ENCODE results near the gene WDR48.

Gene WDR48

DNA sequence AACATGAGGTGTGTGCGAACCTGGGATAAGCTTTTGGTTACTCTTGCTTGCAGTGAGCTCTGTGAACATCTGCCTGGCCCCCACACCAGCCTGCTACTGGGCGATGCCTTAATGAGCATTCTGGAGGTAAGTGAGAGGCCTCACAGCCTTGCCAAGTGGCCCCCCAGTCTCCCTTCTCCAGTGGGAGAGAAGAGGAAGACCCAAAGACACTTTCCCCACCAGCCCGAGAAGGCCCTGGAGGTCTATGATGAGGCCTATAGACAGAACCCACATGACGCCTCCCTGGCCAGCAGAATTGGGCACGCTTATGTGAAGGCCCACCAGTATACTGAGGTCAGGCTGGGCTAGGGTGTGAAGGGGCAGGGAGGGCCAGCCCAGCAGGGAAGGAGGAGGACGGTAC lies 78.2 kb downstream of the WDR48 start:
- WGBS, 2 experiments = 92 to 93% methylated on average over 6 of the region's 6 CpGs
- Histone ChIP-seq H3K4me3 (ENCODE audit: insufficient read depth, low read depth, low read length) (no peak overlapping the region), H3K27me3 (ENCODE audit: control insufficient read depth, insufficient read depth, low read length, poor library complexity, severe bottlenecking) (no peaks in the 10 kb centered on the region), H3K27ac (ENCODE audit: insufficient read depth, low read depth, low read length, poor library complexity, severe bottlenecking) (no peak overlapping the region), H3K36me3 (ENCODE audit: control insufficient read depth, insufficient read depth, low read length) (no peaks in the 10 kb centered on the region), H3K4me1 (ENCODE audit: control insufficient read depth, insufficient read depth, low read length) (no peaks in the 10 kb centered on the region), H3K9me3 (ENCODE audit: control insufficient read depth, low read length) (no peaks in the 10 kb centered on the region)

DNA sequence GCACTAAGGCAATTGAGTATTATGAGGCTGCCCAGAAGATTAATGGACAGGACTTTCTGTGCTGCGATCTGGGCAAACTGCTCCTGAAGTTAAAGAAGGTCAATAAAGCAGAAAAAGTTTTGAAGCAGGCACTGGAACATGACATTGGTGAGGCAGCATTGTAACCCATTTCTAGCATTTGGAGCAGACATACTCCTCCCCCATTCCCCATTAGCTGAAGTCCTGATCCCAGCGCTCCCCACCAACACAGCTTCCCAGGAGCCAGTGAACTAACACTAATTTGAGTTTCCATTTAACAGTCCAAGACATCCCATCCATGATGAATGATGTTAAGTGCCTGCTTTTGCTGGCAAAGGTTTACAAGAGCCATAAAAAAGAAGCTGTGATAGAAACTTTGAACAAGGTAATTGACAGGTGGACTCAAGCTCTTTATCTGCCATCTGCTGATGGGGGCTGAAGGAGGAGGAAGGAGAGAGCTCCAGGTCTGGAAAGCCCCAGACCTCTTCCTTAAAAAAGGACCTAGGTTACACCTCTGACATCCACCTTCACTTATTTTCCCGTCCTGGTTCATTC lies 79.0 kb downstream of the WDR48 start:
- H3K4me1 ChIP-seq (ENCODE audit: control insufficient read depth, insufficient read depth, low read length) = no peaks in the 10 kb centered on the region
- H3K27ac ChIP-seq (ENCODE audit: insufficient read depth, low read depth, low read length, poor library complexity, severe bottlenecking) = no peak overlapping the region
- no peaks in the 10 kb centered on the region for H3K27me3 ChIP-seq (ENCODE audit: control insufficient read depth, insufficient read depth, low read length, poor library complexity, severe bottlenecking)
- no peak overlapping the region for H3K4me3 ChIP-seq (ENCODE audit: insufficient read depth, low read depth, low read length)
- H3K36me3 ChIP-seq (ENCODE audit: control insufficient read depth, insufficient read depth, low read length) = no peaks in the 10 kb centered on the region
- no peaks in the 10 kb centered on the region for H3K9me3 ChIP-seq (ENCODE audit: control insufficient read depth, low read length)
- 76 to 92% methylated on average over 3 of the region's 3 CpGs for WGBS, 2 experiments

DNA sequence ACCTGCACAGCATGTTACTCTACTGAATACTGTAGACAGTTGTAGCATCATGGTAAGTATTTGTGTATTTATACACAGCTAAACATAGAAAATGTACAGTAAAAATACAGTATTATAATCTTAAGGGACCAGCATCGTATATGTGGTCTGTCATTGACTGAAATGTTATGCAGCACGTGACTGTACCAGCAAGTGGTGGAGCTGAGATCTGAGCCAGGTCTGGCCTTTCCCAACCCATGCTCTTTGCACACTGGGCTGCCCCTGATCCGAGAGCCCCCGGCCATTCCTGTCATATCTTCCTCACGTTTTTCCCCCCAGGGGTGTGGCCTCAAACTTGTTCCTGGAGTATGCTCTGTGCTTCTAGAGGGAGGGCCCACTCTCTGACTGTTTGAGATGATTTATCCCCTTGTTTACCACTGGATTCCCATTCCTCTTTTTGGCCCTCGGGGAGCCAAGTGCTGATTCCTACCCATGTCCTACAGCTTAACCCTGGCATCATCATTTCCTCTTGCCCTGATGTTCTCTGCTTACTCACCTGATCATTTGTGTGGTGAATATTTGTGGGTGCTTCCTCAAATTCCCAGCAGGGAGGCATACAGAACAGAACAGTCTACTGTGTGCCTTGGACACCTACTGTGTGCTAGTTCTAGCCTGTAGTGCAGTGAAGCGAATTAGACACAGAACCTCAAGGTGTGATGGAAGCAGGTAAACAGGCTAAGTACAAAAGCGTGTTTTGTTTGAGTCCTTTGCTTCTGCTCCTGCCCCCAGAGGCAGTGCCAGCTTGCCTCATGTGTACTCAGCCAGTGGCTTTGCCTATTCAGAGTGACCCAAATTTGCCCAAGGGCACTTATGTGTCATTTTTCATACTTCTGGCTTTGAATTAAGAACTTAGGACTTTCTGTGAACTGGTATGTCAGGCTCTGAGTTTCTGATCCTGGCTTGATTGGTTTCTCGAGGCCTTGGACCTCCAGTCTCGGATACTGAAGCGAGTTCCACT lies 80.6 kb downstream of the WDR48 start:
- 88 to 91% methylated on average over 11 of the region's 11 CpGs for WGBS, 2 experiments
- H3K27me3 ChIP-seq (ENCODE audit: control insufficient read depth, insufficient read depth, low read length, poor library complexity, severe bottlenecking) = no peaks in the 10 kb centered on the region
- no peaks in the 10 kb centered on the region for H3K36me3 ChIP-seq (ENCODE audit: control insufficient read depth, insufficient read depth, low read length)
- H3K9me3 ChIP-seq (ENCODE audit: control insufficient read depth, low read length) = no peaks in the 10 kb centered on the region
- H3K4me3 ChIP-seq (ENCODE audit: insufficient read depth, low read depth, low read length) = no peak overlapping the region
- no peak overlapping the region for H3K27ac ChIP-seq (ENCODE audit: insufficient read depth, low read depth, low read length, poor library complexity, severe bottlenecking)
- H3K4me1 ChIP-seq (ENCODE audit: control insufficient read depth, insufficient read depth, low read length) = no peaks in the 10 kb centered on the region

DNA sequence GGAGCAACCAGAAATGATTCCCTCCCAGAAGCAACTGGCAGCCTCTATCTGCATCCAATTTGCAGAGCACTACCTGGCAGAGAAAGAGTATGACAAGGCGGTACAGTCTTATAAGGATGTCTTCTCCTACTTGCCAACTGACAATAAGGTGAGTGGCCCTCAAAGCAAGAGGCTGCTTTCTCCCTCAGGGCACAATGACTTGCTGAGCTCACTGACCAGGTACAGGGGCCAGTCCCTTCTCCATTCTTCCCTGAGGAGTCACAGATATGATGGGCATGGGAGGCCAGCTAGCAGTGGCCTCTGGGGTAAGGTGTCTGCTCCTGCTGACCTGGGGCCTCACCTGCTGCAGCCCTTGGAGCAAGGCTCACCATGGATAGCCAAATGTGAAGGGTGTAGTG lies 81.3 kb downstream of the WDR48 start:
- Histone ChIP-seq H3K9me3 (ENCODE audit: control insufficient read depth, low read length) (no peaks in the 10 kb centered on the region), H3K4me1 (ENCODE audit: control insufficient read depth, insufficient read depth, low read length) (no peaks in the 10 kb centered on the region), H3K4me3 (ENCODE audit: insufficient read depth, low read depth, low read length) (no peak overlapping the region), H3K27me3 (ENCODE audit: control insufficient read depth, insufficient read depth, low read length, poor library complexity, severe bottlenecking) (no peaks in the 10 kb centered on the region), H3K36me3 (ENCODE audit: control insufficient read depth, insufficient read depth, low read length) (no peaks in the 10 kb centered on the region), H3K27ac (ENCODE audit: insufficient read depth, low read depth, low read length, poor library complexity, severe bottlenecking) (no peak overlapping the region)
- WGBS, 2 experiments = 94 to 100% methylated on average over 1 of the region's 1 CpG

DNA sequence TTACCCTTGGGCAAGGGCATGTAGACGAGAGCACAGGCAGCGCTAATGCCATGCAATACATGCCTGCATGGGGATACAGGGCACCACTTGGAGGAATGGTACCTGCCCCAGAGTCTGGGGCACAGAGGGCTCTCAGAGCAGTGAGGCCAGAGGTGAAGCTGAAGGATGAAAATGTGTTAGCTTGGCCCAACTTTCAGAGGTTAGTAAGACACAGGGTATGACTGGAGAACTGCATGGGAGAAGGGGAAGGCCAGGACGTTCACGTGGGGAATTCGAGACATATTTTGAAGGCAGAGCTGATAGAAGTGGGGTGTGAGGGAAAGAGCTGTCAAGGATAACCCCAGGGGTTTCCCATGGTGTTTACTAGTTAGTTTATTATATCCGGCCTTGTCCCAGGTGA lies 82.0 kb downstream of the WDR48 start:
- 76 to 77% methylated on average over 6 of the region's 6 CpGs for WGBS, 2 experiments
- Histone ChIP-seq H3K27ac (ENCODE audit: insufficient read depth, low read depth, low read length, poor library complexity, severe bottlenecking) (no peak overlapping the region), H3K36me3 (ENCODE audit: control insufficient read depth, insufficient read depth, low read length) (no peaks in the 10 kb centered on the region), H3K27me3 (ENCODE audit: control insufficient read depth, insufficient read depth, low read length, poor library complexity, severe bottlenecking) (no peaks in the 10 kb centered on the region), H3K4me3 (ENCODE audit: insufficient read depth, low read depth, low read length) (no peak overlapping the region), H3K4me1 (ENCODE audit: control insufficient read depth, insufficient read depth, low read length) (no peaks in the 10 kb centered on the region), H3K9me3 (ENCODE audit: control insufficient read depth, low read length) (no peaks in the 10 kb centered on the region)

DNA sequence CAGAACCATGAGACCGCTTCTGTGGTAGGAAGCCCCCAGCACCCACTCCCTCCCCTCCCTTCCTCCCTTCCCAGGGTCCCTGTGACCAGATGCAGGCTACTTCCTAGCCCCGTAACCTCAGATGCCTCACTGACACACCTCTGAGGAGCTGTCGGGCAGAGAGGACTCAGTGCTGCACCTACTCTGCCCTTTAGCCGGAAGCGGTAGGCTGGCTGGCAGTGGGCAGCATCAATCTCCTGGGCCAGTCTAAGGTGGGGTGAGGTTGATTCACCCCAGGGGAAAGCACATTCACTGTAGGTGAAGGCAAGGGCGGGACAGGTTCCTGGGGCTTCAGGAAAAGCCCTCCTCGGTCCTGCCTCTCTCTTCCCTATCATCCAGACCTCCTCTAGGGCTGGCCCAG lies 82.5 kb downstream of the WDR48 start:
- 83 to 88% methylated on average over 7 of the region's 7 CpGs for WGBS, 2 experiments
- Histone ChIP-seq H3K27ac (ENCODE audit: insufficient read depth, low read depth, low read length, poor library complexity, severe bottlenecking) (no peak overlapping the region), H3K9me3 (ENCODE audit: control insufficient read depth, low read length) (no peaks in the 10 kb centered on the region), H3K36me3 (ENCODE audit: control insufficient read depth, insufficient read depth, low read length) (no peaks in the 10 kb centered on the region), H3K27me3 (ENCODE audit: control insufficient read depth, insufficient read depth, low read length, poor library complexity, severe bottlenecking) (no peaks in the 10 kb centered on the region), H3K4me3 (ENCODE audit: insufficient read depth, low read depth, low read length) (no peak overlapping the region), H3K4me1 (ENCODE audit: control insufficient read depth, insufficient read depth, low read length) (no peaks in the 10 kb centered on the region)

DNA sequence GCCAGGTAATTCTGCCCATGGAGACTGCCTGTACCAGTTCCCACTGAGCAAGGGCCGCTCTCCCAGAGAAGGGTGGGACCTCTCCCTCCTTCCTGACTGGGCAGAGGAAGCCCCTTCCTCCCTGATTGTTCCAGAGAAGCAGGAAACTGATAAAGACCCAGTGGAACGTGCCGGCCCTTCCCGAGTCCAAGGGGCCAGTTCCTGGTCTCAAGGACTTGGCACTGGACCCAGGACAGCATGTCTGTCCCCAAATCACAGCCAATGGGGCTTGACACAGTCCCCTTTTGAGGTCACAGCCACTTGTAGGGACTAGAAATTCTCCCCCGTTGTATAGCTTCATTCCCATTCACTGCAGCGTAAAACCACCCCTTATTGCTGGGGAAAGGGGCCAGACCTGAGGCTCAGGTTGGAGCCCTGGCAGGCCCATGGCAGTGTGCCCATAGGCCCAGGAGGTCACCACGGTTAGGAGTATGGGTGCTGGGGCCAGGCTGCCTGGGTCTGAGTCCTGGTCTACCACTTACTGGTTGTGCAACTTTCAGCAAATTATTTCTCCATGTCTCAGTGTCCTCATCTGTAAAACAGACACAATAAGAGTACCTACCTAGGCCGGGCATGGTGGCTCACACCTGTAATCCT lies 83.5 kb downstream of the WDR48 start:
- 93% methylated on average over 8 of the region's 8 CpGs for WGBS, 2 experiments
- no peak overlapping the region for H3K27ac ChIP-seq (ENCODE audit: insufficient read depth, low read depth, low read length, poor library complexity, severe bottlenecking)
- H3K4me3 ChIP-seq (ENCODE audit: insufficient read depth, low read depth, low read length) = no peak overlapping the region
- H3K27me3 ChIP-seq (ENCODE audit: control insufficient read depth, insufficient read depth, low read length, poor library complexity, severe bottlenecking) = no peaks in the 10 kb centered on the region
- no peaks in the 10 kb centered on the region for H3K36me3 ChIP-seq (ENCODE audit: control insufficient read depth, insufficient read depth, low read length)
- no peaks in the 10 kb centered on the region for H3K4me1 ChIP-seq (ENCODE audit: control insufficient read depth, insufficient read depth, low read length)
- no peaks in the 10 kb centered on the region for H3K9me3 ChIP-seq (ENCODE audit: control insufficient read depth, low read length)

DNA sequence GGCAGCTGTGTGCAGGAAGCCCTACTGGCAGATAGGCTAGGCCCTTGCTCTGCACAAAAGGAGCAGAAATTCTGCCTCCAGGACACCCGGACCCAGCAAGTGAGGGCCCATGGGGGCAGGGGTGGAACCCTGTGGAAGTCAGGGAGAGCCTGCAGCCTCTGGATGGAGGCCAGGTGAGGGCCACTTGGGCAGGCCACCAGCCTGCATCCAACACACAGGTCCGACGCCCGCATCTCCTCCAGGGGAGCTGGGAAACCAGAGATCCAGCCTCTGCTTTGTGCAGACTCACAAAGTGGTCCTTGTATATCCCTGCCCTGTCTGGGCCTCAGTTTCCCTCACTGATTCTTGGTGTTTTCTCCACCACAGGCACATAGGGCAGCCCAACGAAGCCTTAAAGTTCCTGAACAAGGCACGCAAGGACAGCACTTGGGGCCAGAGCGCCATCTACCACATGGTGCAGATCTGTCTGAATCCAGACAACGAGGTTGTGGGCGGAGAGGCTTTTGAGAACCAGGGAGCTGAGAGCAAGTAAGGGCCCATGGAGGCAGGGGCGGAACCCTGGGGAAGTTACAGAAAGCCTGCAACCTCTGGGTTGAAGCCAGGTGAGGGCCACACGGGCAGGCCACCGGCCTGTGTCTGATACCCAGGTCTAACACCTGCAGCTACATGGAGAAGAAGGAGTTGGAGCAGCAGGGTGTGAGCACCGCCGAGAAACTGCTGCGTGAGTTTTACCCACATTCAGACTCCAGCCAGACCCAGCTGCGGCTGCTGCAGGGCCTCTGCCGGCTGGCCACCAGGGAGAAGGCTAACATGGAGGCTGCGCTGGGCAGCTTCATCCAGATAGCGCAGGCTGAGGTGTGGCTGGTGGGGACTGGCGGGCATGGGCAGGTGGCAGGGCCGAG lies 85.0 kb downstream of the WDR48 start:
- 92 to 93% methylated on average over 21 of the region's 21 CpGs for WGBS, 2 experiments
- H3K27me3 ChIP-seq (ENCODE audit: control insufficient read depth, insufficient read depth, low read length, poor library complexity, severe bottlenecking) = no peaks in the 10 kb centered on the region
- H3K4me3 ChIP-seq (ENCODE audit: insufficient read depth, low read depth, low read length) = no peak overlapping the region
- no peaks in the 10 kb centered on the region for H3K4me1 ChIP-seq (ENCODE audit: control insufficient read depth, insufficient read depth, low read length)
- no peak overlapping the region for H3K27ac ChIP-seq (ENCODE audit: insufficient read depth, low read depth, low read length, poor library complexity, severe bottlenecking)
- no peaks in the 10 kb centered on the region for H3K9me3 ChIP-seq (ENCODE audit: control insufficient read depth, low read length)
- H3K36me3 ChIP-seq (ENCODE audit: control insufficient read depth, insufficient read depth, low read length) = no peaks in the 10 kb centered on the region

DNA sequence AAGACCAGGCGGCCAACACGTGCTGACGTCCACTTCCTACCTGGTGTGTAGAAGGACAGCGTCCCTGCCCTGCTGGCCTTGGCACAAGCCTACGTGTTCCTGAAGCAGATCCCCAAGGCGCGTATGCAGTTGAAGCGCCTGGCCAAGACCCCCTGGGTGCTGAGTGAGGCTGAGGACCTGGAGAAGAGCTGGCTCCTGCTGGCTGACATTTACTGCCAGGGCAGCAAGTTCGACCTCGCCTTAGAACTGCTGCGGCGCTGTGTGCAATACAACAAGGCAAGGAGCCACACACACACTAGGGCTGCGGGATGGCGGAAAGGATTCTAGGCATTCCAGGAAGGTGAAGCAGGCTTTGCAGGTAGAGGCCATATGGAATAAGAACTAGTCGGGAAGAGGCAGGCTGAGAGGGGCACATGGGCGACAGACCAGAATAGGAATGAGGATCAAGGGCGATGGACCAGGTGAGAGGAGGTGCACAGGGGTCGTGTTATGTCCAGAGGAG lies 85.7 kb downstream of the WDR48 start:
- Histone ChIP-seq H3K9me3 (ENCODE audit: control insufficient read depth, low read length) (no peaks in the 10 kb centered on the region), H3K4me3 (ENCODE audit: insufficient read depth, low read depth, low read length) (no peak overlapping the region), H3K36me3 (ENCODE audit: control insufficient read depth, insufficient read depth, low read length) (no peaks in the 10 kb centered on the region), H3K27me3 (ENCODE audit: control insufficient read depth, insufficient read depth, low read length, poor library complexity, severe bottlenecking) (no peaks in the 10 kb centered on the region), H3K27ac (ENCODE audit: insufficient read depth, low read depth, low read length, poor library complexity, severe bottlenecking) (no peak overlapping the region), H3K4me1 (ENCODE audit: control insufficient read depth, insufficient read depth, low read length) (no peaks in the 10 kb centered on the region)
- WGBS, 2 experiments = 94 to 96% methylated on average over 18 of the region's 18 CpGs
